Measurements from ENCODE around the gene FCMR.
"Not testable (repeated sequence)": the region's sequence is repeated elsewhere in the genome, so short reads cannot be mapped to it uniquely, and the experiment has no call there.

The FCMR gene

DNA sequence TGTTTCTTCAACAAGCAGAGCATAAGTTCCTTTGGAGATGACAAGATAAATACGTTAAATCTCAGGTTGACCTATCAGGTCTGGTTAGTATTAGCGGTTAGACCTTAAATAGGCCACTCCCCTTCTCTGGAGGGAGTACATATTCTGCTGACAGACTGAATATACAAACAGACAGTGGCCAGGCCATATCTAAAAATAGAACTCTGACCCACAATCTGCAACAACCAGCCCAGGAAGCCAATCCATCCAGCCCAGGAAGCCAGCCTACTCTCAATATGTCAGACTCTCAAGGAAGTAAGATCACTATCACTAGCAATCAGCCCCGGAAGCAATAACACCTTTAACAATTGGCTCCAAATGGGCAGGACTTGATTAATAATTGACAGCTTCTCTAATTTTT, 49.6 kb downstream of the FCMR start:
- no peak for DNase-seq (ENCODE audit: low spot score)

- DNase-seq (ENCODE audit: low spot score) = no peak
Observed at GRCh38 chr1:206868264-206868663, 53.5 kb downstream of the FCMR start.

DNA sequence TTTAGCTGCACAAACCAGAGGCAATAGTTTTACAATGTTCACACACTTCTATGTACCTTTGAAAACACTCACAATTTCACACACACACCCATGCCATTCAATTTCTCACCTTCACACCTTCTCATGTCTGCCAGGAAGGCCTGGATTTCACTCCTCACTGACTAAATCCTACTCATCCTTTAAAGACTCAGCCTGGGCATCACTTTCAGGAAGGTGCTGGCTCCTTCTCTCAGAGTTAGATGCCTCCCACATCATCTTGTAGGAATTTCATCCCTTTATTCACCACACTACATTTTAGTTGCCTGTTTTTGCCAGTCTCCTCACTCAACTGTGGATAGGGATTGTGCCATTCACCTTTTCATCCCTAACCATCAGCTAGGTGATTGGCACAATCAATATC, 54.0 kb downstream of the FCMR start:
- no peak for DNase-seq (ENCODE audit: low spot score)

GRCh38 chr1:206867239-206867638, 54.5 kb downstream of the FCMR start:
- no peak for DNase-seq (ENCODE audit: low spot score)

GRCh38 chr1:206866062-206866461, 55.7 kb downstream of the FCMR start:
- no peak for DNase-seq (ENCODE audit: low spot score)

DNA sequence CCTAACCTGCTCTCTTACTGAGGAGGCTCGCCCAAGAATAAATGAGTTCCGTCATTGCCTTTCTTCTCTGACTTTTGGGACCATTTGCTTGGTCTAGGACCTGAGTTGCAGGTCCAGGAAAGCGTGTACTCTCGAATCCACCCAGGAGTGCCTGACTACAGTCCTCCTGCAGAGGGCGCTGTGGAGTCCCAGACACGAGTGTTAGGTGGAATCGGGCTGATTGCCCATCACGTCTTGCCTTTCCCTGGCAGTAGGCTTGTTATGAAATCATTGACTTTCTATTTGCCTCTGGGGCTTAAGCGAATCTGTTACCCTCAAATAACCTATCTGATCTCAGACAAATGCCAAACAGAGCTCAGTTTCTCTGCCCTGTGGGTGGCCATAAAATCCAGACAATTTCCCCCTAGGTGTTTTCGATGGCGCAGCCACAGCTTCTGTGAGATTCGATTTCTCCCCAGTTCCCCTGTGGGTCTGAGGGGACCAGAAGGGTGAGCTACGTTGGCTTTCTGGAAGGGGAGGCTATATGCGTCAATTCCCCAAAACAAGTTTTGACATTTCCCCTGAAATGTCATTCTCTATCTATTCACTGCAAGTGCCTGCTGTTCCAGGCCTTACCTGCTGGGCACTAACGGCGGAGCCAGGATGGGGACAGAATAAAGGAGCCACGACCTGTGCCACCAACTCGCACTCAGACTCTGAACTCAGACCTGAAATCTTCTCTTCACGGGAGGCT, 56.6 kb downstream of the FCMR start, which contains the start of gene IL20:
Gene IL20, plus strand, starts transcription at position 685 of the 733 bp plus-strand sequence. CDS start 230 bp downstream, outside the sequence.
- peak; percentile 5 for DNase-seq (ENCODE audit: low spot score)

DNA sequence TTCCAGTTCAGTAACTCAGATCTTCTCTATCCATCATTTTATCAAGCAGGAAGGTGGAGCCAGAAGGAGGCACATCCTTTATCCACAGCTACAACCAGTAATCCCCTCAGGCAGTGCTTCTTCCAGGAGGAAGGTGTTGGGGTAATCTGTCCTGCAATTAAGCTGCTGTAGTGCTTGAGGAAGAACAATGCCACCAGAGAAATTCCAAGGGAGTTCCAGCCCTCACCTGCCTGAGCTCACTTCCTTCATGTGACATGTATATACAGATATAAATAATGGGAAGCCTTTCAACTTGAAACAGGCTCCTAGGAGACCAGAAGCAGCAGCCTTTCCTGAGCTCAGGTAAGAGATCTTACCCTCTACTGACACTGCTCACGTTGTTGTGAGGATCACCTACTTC, 58.5 kb downstream of the FCMR start:
- DNase-seq (ENCODE audit: low spot score) = no peak

DNA sequence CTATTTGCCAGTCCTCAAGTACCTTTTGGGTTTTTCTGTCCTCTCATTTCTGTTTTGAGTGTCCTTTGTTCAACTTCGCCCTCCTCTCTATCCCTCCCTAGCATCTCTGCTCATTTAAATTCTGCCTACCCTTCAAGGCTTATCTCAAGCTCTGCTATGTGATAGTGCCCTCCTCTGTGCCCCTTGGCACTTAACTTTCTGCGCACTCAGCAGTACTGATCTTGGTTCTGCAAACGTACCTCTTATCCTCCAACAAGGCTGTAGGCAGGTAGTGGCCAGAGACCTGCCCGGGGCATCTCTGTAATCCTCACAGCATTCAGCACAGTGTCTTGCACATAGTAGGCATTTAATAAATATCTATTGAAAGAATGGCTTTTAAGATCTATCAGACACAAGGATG, 61.6 kb downstream of the FCMR start:
- DNase-seq (ENCODE audit: low spot score) = no peak

DNA sequence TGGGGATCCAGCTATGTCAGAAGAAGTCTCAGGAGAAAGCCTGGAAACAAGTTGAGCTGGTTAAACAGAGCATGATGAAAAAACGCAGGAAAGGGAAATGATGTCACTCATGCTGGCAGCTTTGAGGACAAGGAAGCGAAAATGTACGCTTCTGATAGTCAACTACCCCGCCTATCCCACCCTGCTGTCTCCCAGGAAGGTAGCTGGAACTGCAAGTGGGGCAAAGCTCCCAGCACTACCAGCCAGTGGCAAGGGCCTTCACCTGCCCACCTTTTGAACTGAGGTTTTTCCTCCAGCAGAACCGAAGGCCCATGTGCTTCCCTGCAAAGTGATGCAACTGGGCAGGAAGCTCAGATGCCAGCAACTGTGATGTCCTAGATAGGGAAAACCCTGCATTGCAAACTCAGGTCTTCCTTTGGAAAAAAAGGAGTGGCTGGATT, 62.6 kb downstream of the FCMR start:
- DNase-seq (ENCODE audit: low spot score) = no peak

GRCh38 chr1:206856674-206857464, 64.9 kb downstream of the FCMR start:
- no peak for DNase-seq (ENCODE audit: low spot score)

- no peak for DNase-seq (ENCODE audit: low spot score)
Observed at GRCh38 chr1:206855859-206856258, 65.9 kb downstream of the FCMR start.

- no peak for DNase-seq (ENCODE audit: low spot score)
Observed at GRCh38 chr1:206854401-206855129, 67.2 kb downstream of the FCMR start.

DNA sequence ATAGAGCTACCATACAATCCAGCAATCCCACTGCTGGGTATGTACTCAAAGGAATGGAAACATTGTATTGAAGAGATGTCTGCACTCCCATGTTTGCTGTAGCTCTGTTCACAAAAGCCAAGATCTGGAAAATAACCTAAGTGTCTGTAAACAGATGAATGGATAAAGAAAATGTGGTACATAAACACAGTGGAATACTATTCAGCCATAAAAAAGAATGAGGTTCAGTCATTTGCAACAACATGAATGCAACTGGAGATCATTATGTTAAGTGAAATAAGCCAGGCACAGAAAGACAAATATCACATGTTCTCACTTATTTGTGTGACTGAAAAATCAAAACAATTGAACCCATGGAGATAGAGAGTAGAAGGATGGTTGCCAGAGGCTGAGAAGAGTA, 68.0 kb downstream of the FCMR start:
- DNase-seq (ENCODE audit: low spot score) = not testable (repeated sequence)
